AG04449 (cell line): ENCODE measurements around the gene KRTAP23-1.

Experiments
- CTCF ChIA-PET: fragments of 350-600 bp; formaldehyde crosslinking; extraction: SDS; loops from one replicate; lab custom pipeline; 2021; ENCODE audit warnings: antibody characterized with exemption; lab: Yijun Ruan, JAX
- POLR2A ChIA-PET: fragments of 400-600, 350-600 bp; formaldehyde crosslinking; extraction: SDS; loops from one replicate; lab custom pipeline; 2020; ENCODE audit warnings: antibody characterized with exemption, inconsistent platforms; lab: Yijun Ruan, JAX
- DNase-seq: peaks from one replicate; pipeline ENCODE4 v3.0.0-alpha.2; 2010; ENCODE audit warnings: low read depth, low spot score
- H3K4me3 ChIP-seq: 2 replicates; pipeline ENCODE4 v1.5.1; 2011; ENCODE audit warnings: low read depth, mild to moderate bottlenecking, control low read depth, low read length
- TF ChIP-seq, protein P1 (sequence below): IDR thresholded peaks from one replicate; pipeline ENCODE4 v1.5.1; 2011; ENCODE audit warnings: mild to moderate bottlenecking, moderate library complexity, low read length, control low read depth, inconsistent platforms; ENCODE audit not compliant: insufficient read depth; ENCODE audit errors: missing control alignments

The KRTAP23-1 gene

DNA sequence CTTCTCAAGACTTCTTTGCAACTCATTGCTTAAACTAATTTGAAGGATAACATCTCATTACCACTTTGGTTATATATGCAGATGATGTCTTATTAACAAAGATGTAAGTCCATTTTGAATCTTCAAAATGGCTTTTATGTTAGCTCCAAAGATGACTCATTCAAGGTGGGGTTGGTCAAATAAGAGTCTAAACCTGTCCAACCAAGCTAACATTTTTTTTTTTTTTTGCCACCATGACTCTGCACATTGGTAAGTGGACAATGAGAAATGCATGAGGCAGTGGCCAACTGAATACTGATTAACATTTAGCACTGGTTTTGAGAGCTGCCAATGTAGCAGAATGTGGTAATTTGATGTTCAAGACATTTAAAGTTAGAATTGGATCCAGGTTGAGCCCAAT is 10.6 kb downstream of the KRTAP23-1 start:
- H3K4me3 ChIP-seq, result no peak overlapping the region
- POLR2A ChIA-PET, result no interaction called here
- TF ChIP-seq, protein P1, sequence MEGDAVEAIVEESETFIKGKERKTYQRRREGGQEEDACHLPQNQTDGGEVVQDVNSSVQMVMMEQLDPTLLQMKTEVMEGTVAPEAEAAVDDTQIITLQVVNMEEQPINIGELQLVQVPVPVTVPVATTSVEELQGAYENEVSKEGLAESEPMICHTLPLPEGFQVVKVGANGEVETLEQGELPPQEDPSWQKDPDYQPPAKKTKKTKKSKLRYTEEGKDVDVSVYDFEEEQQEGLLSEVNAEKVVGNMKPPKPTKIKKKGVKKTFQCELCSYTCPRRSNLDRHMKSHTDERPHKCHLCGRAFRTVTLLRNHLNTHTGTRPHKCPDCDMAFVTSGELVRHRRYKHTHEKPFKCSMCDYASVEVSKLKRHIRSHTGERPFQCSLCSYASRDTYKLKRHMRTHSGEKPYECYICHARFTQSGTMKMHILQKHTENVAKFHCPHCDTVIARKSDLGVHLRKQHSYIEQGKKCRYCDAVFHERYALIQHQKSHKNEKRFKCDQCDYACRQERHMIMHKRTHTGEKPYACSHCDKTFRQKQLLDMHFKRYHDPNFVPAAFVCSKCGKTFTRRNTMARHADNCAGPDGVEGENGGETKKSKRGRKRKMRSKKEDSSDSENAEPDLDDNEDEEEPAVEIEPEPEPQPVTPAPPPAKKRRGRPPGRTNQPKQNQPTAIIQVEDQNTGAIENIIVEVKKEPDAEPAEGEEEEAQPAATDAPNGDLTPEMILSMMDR, result no peak
- CTCF ChIA-PET, result no interaction called here
- no peak for DNase-seq

DNA sequence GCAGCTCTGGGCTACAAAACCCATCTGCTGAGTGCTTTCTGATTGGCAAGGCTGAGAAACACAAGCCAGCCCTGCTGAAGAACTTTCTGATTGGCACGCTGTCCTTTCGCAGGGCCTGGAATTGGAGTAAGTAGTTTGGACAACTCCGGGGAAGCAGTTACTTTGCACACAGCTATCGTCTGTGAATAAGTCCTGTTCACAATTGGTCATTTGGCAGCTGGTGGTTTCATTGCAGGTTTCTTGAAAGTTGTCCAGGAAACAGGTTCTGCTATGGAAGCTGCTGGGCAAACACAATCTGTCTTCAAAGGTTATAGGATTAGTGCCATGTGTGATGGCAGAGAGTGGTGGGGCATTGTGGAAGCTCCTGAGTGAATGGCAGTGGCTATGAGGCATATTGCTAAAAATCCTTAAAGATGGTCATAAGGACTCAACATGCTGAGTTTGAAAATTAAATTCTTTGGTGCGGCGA is 11.1 kb downstream of the KRTAP23-1 start, which contains the start of gene KRTAP27-1:
Gene KRTAP27-1 (minus strand): TSS at position 419 of the 469 bp plus-strand sequence. CDS start 26 bp downstream, at position 393.
- DNase-seq, result no peak
- no peak within 1 kb of the TSS for H3K4me3 ChIP-seq
- CTCF ChIA-PET, result no interaction called here
- TF ChIP-seq, protein P1, result no peak
- POLR2A ChIA-PET, result no interaction called here

DNA sequence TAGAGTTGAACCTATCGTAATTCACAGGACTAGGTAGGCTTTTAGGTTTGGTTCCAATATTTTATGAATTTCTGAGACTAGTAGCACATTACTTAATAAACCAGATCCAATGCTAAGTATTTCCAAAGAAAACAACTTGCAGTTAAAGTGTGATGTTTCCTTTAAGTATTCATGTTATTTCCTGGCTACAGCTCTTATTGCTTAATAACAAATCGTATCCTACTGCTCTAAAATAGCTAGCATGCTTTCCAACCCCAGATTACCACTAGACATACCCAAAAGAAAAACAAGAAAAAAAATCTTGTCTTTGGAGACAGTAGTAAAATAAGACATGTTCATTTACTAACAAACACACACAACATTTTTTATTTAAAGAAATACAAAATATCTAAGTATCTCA is 11.8 kb downstream of the KRTAP23-1 start:
- CTCF ChIA-PET, result no interaction called here
- POLR2A ChIA-PET, result no interaction called here
- TF ChIP-seq, protein P1, result no peak
- no peak overlapping the region for H3K4me3 ChIP-seq
- DNase-seq, result peak; percentile 23

DNA sequence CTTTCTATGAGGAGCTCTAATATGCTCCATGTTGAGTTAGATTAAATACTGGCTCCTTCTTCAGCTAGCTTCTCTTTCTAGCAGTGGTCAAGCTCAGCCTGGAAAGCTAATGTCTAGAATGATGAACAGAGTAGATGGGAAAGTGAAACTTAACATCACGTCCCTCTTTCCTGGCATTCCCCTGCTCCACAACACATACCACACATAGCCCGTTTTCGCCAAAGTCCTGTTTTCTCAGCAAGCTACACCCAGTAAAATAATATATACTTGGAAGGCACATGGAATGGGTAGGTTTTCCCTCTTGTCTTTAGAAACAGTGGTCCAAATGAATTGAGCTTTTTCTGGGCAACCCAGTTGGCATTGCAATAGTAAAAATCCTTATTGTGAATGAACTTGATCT is 14.7 kb downstream of the KRTAP23-1 start:
- no peak for DNase-seq
- H3K4me3 ChIP-seq, result no peak overlapping the region
- ChIA-PET POLR2A (no interaction called here), CTCF (interaction anchor here (1.0 kb wide), 1 partner anchor 8 kb away, joined by 4 read pairs; no protein-coding TSS in a partner anchor)
- TF ChIP-seq, protein P1, result no peak

DNA sequence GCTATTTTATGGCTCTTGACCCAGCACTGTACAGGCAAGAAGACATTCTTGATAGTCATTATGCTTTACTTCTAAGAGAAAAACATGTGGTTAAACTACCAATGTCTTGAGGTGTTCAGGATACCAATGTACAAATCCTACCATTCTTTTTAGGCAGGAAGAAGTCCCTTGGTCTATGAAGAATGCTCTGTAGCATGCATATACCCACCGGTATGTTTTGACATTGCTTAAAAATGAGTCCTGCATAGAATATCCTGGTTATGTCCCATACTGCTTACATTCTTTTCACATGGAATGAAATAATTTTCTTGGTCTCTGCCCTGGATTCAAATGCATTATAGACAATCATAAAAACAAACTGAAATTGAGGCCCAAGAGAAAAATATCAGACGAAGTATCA is 15.7 kb downstream of the KRTAP23-1 start:
- CTCF ChIA-PET, result interaction anchor here (1.0 kb wide), 1 partner anchor 9 kb away, joined by 4 read pairs; no protein-coding TSS in a partner anchor
- TF ChIP-seq, protein P1, result no peak
- no peak for DNase-seq
- H3K4me3 ChIP-seq, result no peak overlapping the region
- POLR2A ChIA-PET, result no interaction called here

DNA sequence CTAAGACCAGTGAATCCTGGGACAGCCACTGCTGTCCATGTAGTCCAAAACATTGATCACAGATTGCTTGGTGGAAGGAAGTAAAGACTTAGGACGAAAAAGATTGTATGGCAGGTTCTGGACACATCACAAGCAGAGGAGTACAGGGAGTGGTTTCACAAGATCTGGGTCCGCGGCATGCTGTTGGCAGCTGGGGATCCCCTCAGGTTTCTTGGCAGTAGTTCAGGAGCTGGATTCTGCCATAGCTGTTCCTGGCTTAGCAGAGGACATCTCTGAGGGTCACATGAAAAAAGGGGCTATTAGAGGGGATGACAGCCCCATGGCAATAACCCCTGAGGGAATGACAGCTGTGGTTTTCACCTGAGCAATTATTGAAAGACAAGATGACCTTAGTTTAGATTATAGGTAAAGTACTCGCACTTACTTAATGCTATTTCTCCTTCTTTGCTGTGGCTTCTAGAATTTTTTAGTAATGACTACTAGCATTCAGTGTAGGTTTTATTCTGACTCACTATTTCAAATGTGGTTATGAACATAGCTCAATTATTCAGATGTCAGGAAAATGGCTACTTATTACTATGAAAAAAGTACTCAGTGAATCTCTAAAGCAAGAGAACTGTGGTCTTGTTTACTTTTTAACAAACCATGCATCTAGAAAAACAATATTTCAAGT is 19.1 kb downstream of the KRTAP23-1 start:
- ChIA-PET POLR2A (interaction anchor here (0.6 kb wide), 1 partner anchor 874 kb away, joined by 3 read pairs; no protein-coding TSS in a partner anchor), CTCF (no interaction called here)

More for the DNA sequence above, 19.1 kb downstream of the KRTAP23-1 start:
- TF ChIP-seq, protein P1, result no peak
- no peak for DNase-seq
- no peak overlapping the region for H3K4me3 ChIP-seq
